H1 (cell line): ENCODE results near the gene TNNI3. TPM values are rescaled to one million over a fixed set of nuclear protein-coding genes. Genes with fewer than 3 reads are reported as not detected.
A peak's percentile ranks its signal among the peaks of the same experiment; 100 is the strongest.

Source experiments
- CHD1 ChIP-seq: IDR thresholded peaks from 2 replicates; pipeline ENCODE4 v1.6.1; 2012; ENCODE audit warnings: low read depth, low read length, improper control_type of control experiment
- KDM4A ChIP-seq: IDR thresholded peaks from one replicate; pipeline ENCODE4 v1.7.1; 2012; ENCODE audit warnings: low read depth, mild to moderate bottlenecking, moderate library complexity, low read length, inconsistent platforms; ENCODE audit not compliant: severe bottlenecking
- polyA plus RNA-seq, 7 experiments: library from polyadenylated mRNA; depleted of rRNA in 3 of 7; stranded (reverse) in 5 of 7; unstranded in 2 of 7; fragments of >200 nt in 5 of 7; fragments of 200-250 nt in 2 of 7; gene quantifications; 1 replicate in 5 of 7; 2 replicates in 1 of 7; 4 replicates in 1 of 7; pipeline versions ENCODE4 v1.2.1 to v1.2.3, GENCODE V29; 2011 to 2013; ENCODE audit warnings: missing spikeins in 2 of 7, mixed read lengths in 2 of 7
- total RNA-seq: library from RNA; stranded (reverse); fragmentation: NEBNext Ultra II Directional; extraction: Animal tissue kit (Norgen Biotek cat#: 25700); gene quantifications from 2 replicates; pipeline ENCODE4 v1.2.1, GENCODE V29; 2021

Gene TNNI3
- total and polyA plus RNA-seq, 2 of the 8 experiments (the other 6 are each of a cell fraction or from before 2014, with no cell fraction given): 16.9 to 56.0 TPM

DNA sequence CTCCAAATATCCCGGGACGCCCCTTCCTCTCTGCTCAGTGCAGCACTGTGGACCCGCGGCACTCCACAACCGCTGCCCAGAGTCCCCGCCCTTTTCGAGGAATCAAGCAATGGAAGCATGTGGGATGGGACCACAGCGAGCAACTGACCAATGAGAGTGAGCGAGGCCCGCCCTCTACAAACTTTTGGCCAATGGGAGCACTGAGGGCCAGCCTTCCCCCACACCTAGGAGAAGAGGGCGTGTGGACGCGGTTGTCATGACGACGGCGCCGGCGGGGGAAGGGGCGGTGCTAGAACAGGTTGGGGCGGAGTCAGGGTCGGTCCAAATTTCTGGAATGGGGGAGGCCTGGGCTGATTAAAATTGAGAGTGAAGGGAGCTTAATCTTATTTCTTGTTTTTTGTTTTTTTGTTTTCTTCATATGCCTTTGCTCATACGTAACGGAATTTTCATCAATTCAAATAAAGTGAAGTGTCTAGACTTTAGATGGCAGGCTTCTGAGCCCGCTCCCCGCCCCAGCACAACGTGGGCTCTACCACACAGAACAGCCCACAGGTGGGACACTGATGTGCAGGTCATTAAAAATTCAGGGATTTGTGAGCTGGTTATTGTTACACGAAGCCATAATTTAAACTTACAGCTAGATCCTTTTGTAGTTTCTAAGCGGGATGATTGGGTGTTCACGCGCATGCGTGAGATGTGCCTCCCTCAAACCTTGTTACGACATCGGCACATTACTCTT, 9.2 kb upstream of the TNNI3 start, which contains the start of gene DNAAF3 (continued):
- no peak for TF ChIP-seq KDM4A
- TF ChIP-seq CHD1: peak; percentile 98
